ENCODE data around the gene ARHGEF40. TPM values are rescaled to one million over a fixed set of nuclear protein-coding genes. Genes with fewer than 3 reads are reported as not detected.
"Not testable (repeated sequence)": the region's sequence is repeated elsewhere in the genome, so short reads cannot be mapped to it uniquely, and the experiment has no call there.

ARHGEF40 gene
- total RNA-seq, 1 donor from 2014 or later, result 39.2 TPM

- DNase-seq (no peak), ATAC-seq (no peak)
- H3K4me1 ChIP-seq, result peaks cover 18% of the 10 kb centered on the region
- no peak overlapping the region for H3K27ac ChIP-seq
- no peaks in the 10 kb centered on the region for H3K9me3 ChIP-seq
- no peaks in the 10 kb centered on the region for H3K36me3 ChIP-seq
- TF ChIP-seq CTCF (IDR thresholded peaks at IDR 0.05), result no peak
- intact Hi-C loops (cut with DNase I), result no loop called here
- no peaks in the 10 kb centered on the region for H3K27me3 ChIP-seq
- H3K4me3 ChIP-seq, result no peak overlapping the region
Observed at GRCh38 chr14:21037156-21037555, 32.9 kb upstream of the ARHGEF40 start.

GRCh38 chr14:21038441-21039422 is 31.4 kb upstream of the ARHGEF40 start:
- H3K27ac ChIP-seq, result peak overlapping the region; percentile 64
- H3K4me1 ChIP-seq, result peaks cover 29% of the 10 kb centered on the region
- intact Hi-C loops (cut with DNase I), result no loop called here
- no peak overlapping the region for H3K4me3 ChIP-seq
- TF ChIP-seq CTCF (IDR thresholded peaks at IDR 0.05), result no peak
- no peaks in the 10 kb centered on the region for H3K9me3 ChIP-seq
- no peaks in the 10 kb centered on the region for H3K36me3 ChIP-seq
- no peaks in the 10 kb centered on the region for H3K27me3 ChIP-seq
- ATAC-seq (peak; percentile 83), DNase-seq (peak; percentile 75)

- no peaks in the 10 kb centered on the region for H3K36me3 ChIP-seq
- H3K27me3 ChIP-seq, result no peaks in the 10 kb centered on the region
- peak overlapping the region; percentile 64 for H3K27ac ChIP-seq
- no peaks in the 10 kb centered on the region for H3K9me3 ChIP-seq
- H3K4me3 ChIP-seq, result no peak overlapping the region
- TF ChIP-seq CTCF (IDR thresholded peaks at IDR 0.05), result peak; percentile 69
- DNase-seq (no peak), ATAC-seq (peak; percentile 58)
- intact Hi-C loops (cut with DNase I), result no loop called here
- H3K4me1 ChIP-seq, result peaks cover 30% of the 10 kb centered on the region
Observed at GRCh38 chr14:21039585-21040369, 30.3 kb upstream of the ARHGEF40 start.

- Histone ChIP-seq H3K27ac (no peak overlapping the region), H3K9me3 (no peaks in the 10 kb centered on the region), H3K4me1 (peaks cover 30% of the 10 kb centered on the region), H3K4me3 (no peak overlapping the region), H3K36me3 (no peaks in the 10 kb centered on the region), H3K27me3 (no peaks in the 10 kb centered on the region)
- no peak for DNase-seq
- no peak for ATAC-seq
- intact Hi-C loops (cut with DNase I), result no loop called here
- no peak for TF ChIP-seq CTCF (IDR thresholded peaks at IDR 0.05)
Observed at GRCh38 chr14:21040370-21040925, 29.7 kb upstream of the ARHGEF40 start.

- ATAC-seq; intact Hi-C loops (cut with DNase I); H3K27me3 ChIP-seq; H3K4me3 ChIP-seq; H3K9me3 ChIP-seq; H3K27ac ChIP-seq; H3K36me3 ChIP-seq; DNase-seq: not testable (repeated sequence)
- peaks cover 30% of the 10 kb centered on the region for H3K4me1 ChIP-seq
Observed at GRCh38 chr14:21040941-21041340, 29.2 kb upstream of the ARHGEF40 start.

Measured in upper lobe of right lung (tissue), 1 donor.